AG09309 (cell line): Measurements from ENCODE around the gene GPN1.

Experiments
- DNase-seq: peaks from one replicate; pipeline ENCODE4 v3.0.0-alpha.2; 2010; ENCODE audit warnings: low read depth
- H3K4me3 ChIP-seq: 2 replicates; pipeline ENCODE4 v1.5.1; 2011; ENCODE audit warnings: mild to moderate bottlenecking, low read depth, low read length, moderate library complexity; ENCODE audit not compliant: control insufficient read depth
- CTCF ChIP-seq: IDR thresholded peaks from 2 replicates; pipeline ENCODE4 v1.5.1; 2011; ENCODE audit warnings: mild to moderate bottlenecking, low read depth, low read length, inconsistent platforms; ENCODE audit not compliant: insufficient read depth, control insufficient read depth; ENCODE audit errors: missing control alignments

The GPN1 gene

GRCh38 chr2:27645197-27645596 lies 16.3 kb downstream of the GPN1 start:
- no peak for DNase-seq
- no peak for TF ChIP-seq CTCF
- no peak overlapping the region for H3K4me3 ChIP-seq

- no peak overlapping the region for H3K4me3 ChIP-seq
- DNase-seq, result no peak
- TF ChIP-seq CTCF, result no peak
These were observed 18.4 kb downstream of the GPN1 start for GRCh38 chr2:27647289-27647688.

- H3K4me3 ChIP-seq, result no peak overlapping the region
- no peak for DNase-seq
- TF ChIP-seq CTCF, result no peak
These were observed 18.9 kb downstream of the GPN1 start for GRCh38 chr2:27647737-27648136.

GRCh38 chr2:27651056-27651455 lies 22.2 kb downstream of the GPN1 start:
- no peak overlapping the region for H3K4me3 ChIP-seq
- DNase-seq, result no peak
- no peak for TF ChIP-seq CTCF

GRCh38 chr2:27652341-27652740 lies 23.5 kb downstream of the GPN1 start:
- no peak for TF ChIP-seq CTCF
- DNase-seq, result no peak
- H3K4me3 ChIP-seq, result no peak overlapping the region

- no peak for TF ChIP-seq CTCF
- DNase-seq, result no peak
- H3K4me3 ChIP-seq, result no peak overlapping the region
These were observed 23.9 kb downstream of the GPN1 start for GRCh38 chr2:27652790-27653189.

- TF ChIP-seq CTCF, result no peak
- no peak overlapping the region for H3K4me3 ChIP-seq
- no peak for DNase-seq
These were observed 24.5 kb downstream of the GPN1 start for GRCh38 chr2:27653397-27653796.
